Body of pancreas (tissue), 4 donors: Measurements from ENCODE around the gene SRRD. TPM values are rescaled to one million over a fixed set of nuclear protein-coding genes. Genes with fewer than 3 reads are reported as not detected.
"Not testable (repeated sequence)": the region's sequence is repeated elsewhere in the genome, so short reads cannot be mapped to it uniquely, and the experiment has no call there.

Source experiments
- ATAC-seq: fragments of 150-250 bp; one replicate; pipeline ENCODE4 v1.9.1; 2016
- DNase-seq, 4 donors: peaks; one replicate each; pipeline ENCODE4 v3.0.0-alpha.2; 2019
- H3K27ac ChIP-seq, 4 donors: fragments of 200-600 bp; sonication (generic); 1 replicate in 3 of 4; 2 replicates in 1 of 4; pipeline versions ENCODE4 v1.5.1 to v1.6.1; 2016 to 2019; ENCODE audit warnings: mild to moderate bottlenecking in 1 of 4, mixed read lengths in 1 of 4, moderate library complexity in 1 of 4
- H3K27me3 ChIP-seq, 2 donors: fragments of 200-600 bp; sonication (generic); one replicate each; pipeline ENCODE4 v1.6.0; 2016; ENCODE audit warnings: mild to moderate bottlenecking in 1 of 2
- H3K36me3 ChIP-seq, 2 donors: fragments of 200-600 bp; sonication (generic); replicated peaks in 1 of 2; 2 replicates each; pipeline ENCODE4 v1.5.1; 2016; ENCODE audit warnings: low read depth in 2 of 2; ENCODE audit not compliant: insufficient read depth in 1 of 2
- H3K4me1 ChIP-seq: fragments of 200-600 bp; sonication (generic); one replicate; pipeline ENCODE4 v1.6.0; 2016
- H3K4me3 ChIP-seq, 2 donors: fragments of 200-600 bp; sonication (generic); 1 replicate in 1 of 2; 2 replicates in 1 of 2; pipeline ENCODE4 v1.5.1; 2016 to 2019
- H3K9me3 ChIP-seq, 3 donors: fragments of 200-600 bp; sonication (generic); 1 replicate in 2 of 3; 2 replicates in 1 of 3; pipeline ENCODE4 v1.5.1; 2016
- CTCF ChIP-seq, 7 experiments: fragments of 450-650 bp in 4 of 7; fragments of 200-600 bp in 3 of 7; sonication (generic) in 3 of 7; IDR thresholded peaks; one replicate each; pipeline ENCODE4 v1.5.1; 2016 to 2019; ENCODE audit warnings: antibody characterized with exemption in 7 of 7
- POLR2A ChIP-seq, 3 donors: fragments of 450-650 bp; IDR thresholded peaks; one replicate each; pipeline ENCODE4 v1.6.1; 2016; ENCODE audit warnings: antibody characterized with exemption in 3 of 3, mild to moderate bottlenecking in 2 of 3
- WGBS, 2 donors: methylation state at CpG; one replicate each; pipeline ENCODE4 v1.1.5; 2017; 5-methylcytosine and 5-hydroxymethylcytosine counted together
- intact Hi-C: fragments of 100-400 bp; cut with DNase I; formaldehyde crosslinking; loops from one replicate; pipeline ENCODE4 v1.15.1; 2023
- total RNA-seq, 2 donors: library from RNA; depleted of rRNA; stranded (reverse); fragments of >200 nt; gene quantifications; one replicate each; pipeline ENCODE4 v1.1.0, GENCODE V29; 2016

SRRD gene, protein sequence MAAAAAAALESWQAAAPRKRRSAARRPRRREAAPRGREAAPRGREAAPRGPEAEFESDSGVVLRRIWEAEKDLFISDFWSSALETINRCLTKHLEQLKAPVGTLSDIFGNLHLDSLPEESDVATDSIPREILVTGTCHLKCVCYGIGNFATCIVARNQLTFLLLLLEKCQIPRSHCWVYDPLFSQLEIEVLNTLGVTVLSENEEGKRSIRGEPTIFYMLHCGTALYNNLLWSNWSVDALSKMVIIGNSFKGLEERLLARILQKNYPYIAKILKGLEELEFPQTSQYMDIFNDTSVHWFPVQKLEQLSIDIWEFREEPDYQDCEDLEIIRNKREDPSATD
- 1 to 10 TPM; 5.3 to 7.5 TPM for total RNA-seq

GRCh38 chr22:26483439-26484359 lies at the start of gene SRRD, which contains the start of gene HPS4:
SRRD (plus strand) TSS chr22:26483877; CDS start chr22:26483891, 14 bp downstream.
HPS4 (minus strand) TSS chr22:26483783; CDS start chr22:26481762, 2,021 bp downstream.
- TF ChIP-seq POLR2A (IDR thresholded peaks at IDR 0.05) (peak; percentile 88 to 93 (median 93)), CTCF (IDR thresholded peaks at IDR 0.05) (peak in 1 of 7 experiments; percentile 30)
- H3K4me3 ChIP-seq = peak within 1 kb of the TSS; percentile 71 to 92
- peaks cover 0 to 5% of the 10 kb centered on the region in 2 donors for H3K36me3 ChIP-seq
- no peaks in the 10 kb centered on the region for H3K9me3 ChIP-seq
- peak; percentile 93 to 95 (median 94) for DNase-seq
- intact Hi-C loops = no loop called here
- ATAC-seq = peak; percentile 96
- H3K27me3 ChIP-seq = no peaks in the 10 kb centered on the region
- 0 to 1% methylated on average over 18 to 84 of the region's 85 CpGs for WGBS, 2 donors
- peak within 1 kb of the TSS; percentile 80 to 96 (median 92) for H3K27ac ChIP-seq
- H3K4me1 ChIP-seq = peaks cover 63% of the 10 kb centered on the region

- ATAC-seq (no peak), DNase-seq (no peak)
- intact Hi-C loops = no loop called here
- 67 to 76% methylated on average over 11 of the region's 11 CpGs for WGBS, 2 donors
- Histone ChIP-seq H3K4me3 (no peak overlapping the region), H3K36me3 (no peaks in the 10 kb centered on the region), H3K9me3 (no peaks in the 10 kb centered on the region), H3K27ac (no peak overlapping the region), H3K4me1 (peaks cover 14% of the 10 kb centered on the region), H3K27me3 (no peaks in the 10 kb centered on the region)
- TF ChIP-seq CTCF (IDR thresholded peaks at IDR 0.05) (no peak), POLR2A (IDR thresholded peaks at IDR 0.05) (no peak)
These were observed 48.2 kb upstream of the SRRD start for GRCh38 chr22:26435327-26436093.

DNA sequence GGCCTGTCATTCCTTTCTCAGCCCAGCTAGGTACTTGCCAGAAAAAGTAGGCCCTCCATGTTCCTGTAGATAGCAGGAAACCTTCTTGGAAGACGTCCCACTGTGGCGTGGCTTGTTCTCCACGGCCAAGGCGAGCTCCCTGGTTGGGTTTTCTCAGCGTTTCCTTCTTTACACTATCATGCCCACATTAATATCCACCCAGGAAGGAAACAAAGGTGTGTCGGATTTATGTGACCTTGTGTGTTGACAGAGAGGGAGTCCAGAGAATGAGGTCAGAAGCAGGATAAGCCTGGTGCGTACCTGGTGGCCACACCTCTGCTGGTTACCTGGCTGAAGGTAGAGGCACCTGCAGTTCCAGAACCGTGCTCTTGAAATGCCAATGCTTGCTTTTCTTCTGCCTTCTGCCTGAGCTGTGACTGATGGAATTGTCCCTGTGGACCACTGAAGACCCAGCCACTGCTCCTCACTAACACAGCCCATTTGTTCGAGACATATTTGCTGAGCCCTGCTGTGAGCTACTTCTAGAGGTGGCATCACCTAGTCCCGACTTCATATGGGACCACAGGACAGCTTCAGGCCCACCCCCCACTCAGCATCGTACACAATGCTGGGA lies 46.7 kb upstream of the SRRD start:
- Histone ChIP-seq H3K4me1 (peaks cover 14% of the 10 kb centered on the region), H3K4me3 (no peak overlapping the region), H3K27ac (peak overlapping the region; percentile 7 to 66 (median 32)), H3K9me3 (no peaks in the 10 kb centered on the region), H3K36me3 (no peaks in the 10 kb centered on the region), H3K27me3 (no peaks in the 10 kb centered on the region)
- DNase-seq = peak; percentile 53 to 71 (median 64)
- TF ChIP-seq POLR2A (IDR thresholded peaks at IDR 0.05) (peak in 1 of 3 donors; percentile 23), CTCF (IDR thresholded peaks at IDR 0.05) (peak in 3 of 7 experiments; percentile 13 to 39 (median 31))
- intact Hi-C loops = no loop called here
- peak; percentile 93 for ATAC-seq
- 35 to 36% methylated on average over 11 of the region's 11 CpGs for WGBS, 2 donors

- Histone ChIP-seq H3K9me3 (no peaks in the 10 kb centered on the region), H3K27ac (no peak overlapping the region)
- 82 to 94% methylated on average over 14 of the region's 14 CpGs for WGBS, 2 donors
These were observed 45.8 kb upstream of the SRRD start for GRCh38 chr22:26437694-26438392.

GRCh38 chr22:26438776-26439175 lies 44.9 kb upstream of the SRRD start:
- intact Hi-C loops, H3K27ac ChIP-seq, ATAC-seq, H3K4me3 ChIP-seq, H3K9me3 ChIP-seq, H3K27me3 ChIP-seq, H3K36me3 ChIP-seq, DNase-seq: not testable (repeated sequence)
- H3K4me1 ChIP-seq = peaks cover 14% of the 10 kb centered on the region
- WGBS, 2 donors = 92 to 100% methylated on average over 3 of the region's 3 CpGs

More at GRCh38 chr22:26437694-26438392, 45.8 kb upstream of the SRRD start:
- no peak for DNase-seq
- Histone ChIP-seq H3K36me3 (no peaks in the 10 kb centered on the region), H3K4me3 (no peak overlapping the region), H3K4me1 (peaks cover 14% of the 10 kb centered on the region), H3K27me3 (no peaks in the 10 kb centered on the region)
- intact Hi-C loops = no loop called here
- TF ChIP-seq CTCF (IDR thresholded peaks at IDR 0.05) = no peak
- TF ChIP-seq POLR2A (IDR thresholded peaks at IDR 0.05) = no peak
- no peak for ATAC-seq
